ENCODE measurements around the gene SOX5.

The SOX5 gene

GRCh38 chr12:23585156-23585781, 364.2 kb downstream of the SOX5 start:
- H3K4me3 ChIP-seq (ENCODE audit: severe bottlenecking) = no peak overlapping the region
- H3K4me1 ChIP-seq (ENCODE audit: insufficient read depth, poor library complexity, severe bottlenecking) = no peaks in the 10 kb centered on the region
- no peak overlapping the region for H3K27ac ChIP-seq (ENCODE audit: poor library complexity, severe bottlenecking)
- H3K9me3 ChIP-seq (ENCODE audit: severe bottlenecking) = no peaks in the 10 kb centered on the region
- no peaks in the 10 kb centered on the region for H3K27me3 ChIP-seq (ENCODE audit: insufficient read depth, poor library complexity, severe bottlenecking)
- H3K36me3 ChIP-seq (ENCODE audit: low read depth) = no peaks in the 10 kb centered on the region
- ATAC-seq (ENCODE audit: low read depth) (no peak), DNase-seq (ENCODE audit: low spot score) (no peak)
- no peak for TF ChIP-seq CTCF (IDR thresholded peaks at IDR 0.05; ENCODE audit: poor library complexity, severe bottlenecking)

GRCh38 chr12:23581913-23582312, 367.6 kb downstream of the SOX5 start:
- ATAC-seq (ENCODE audit: low read depth) (no peak), DNase-seq (ENCODE audit: low spot score) (no peak)
- H3K4me3 ChIP-seq (ENCODE audit: severe bottlenecking) = no peak overlapping the region
- no peaks in the 10 kb centered on the region for H3K4me1 ChIP-seq (ENCODE audit: insufficient read depth, poor library complexity, severe bottlenecking)
- H3K9me3 ChIP-seq (ENCODE audit: severe bottlenecking) = no peaks in the 10 kb centered on the region
- no peaks in the 10 kb centered on the region for H3K36me3 ChIP-seq (ENCODE audit: low read depth)
- H3K27ac ChIP-seq (ENCODE audit: poor library complexity, severe bottlenecking) = no peak overlapping the region
- H3K27me3 ChIP-seq (ENCODE audit: insufficient read depth, poor library complexity, severe bottlenecking) = no peaks in the 10 kb centered on the region
- TF ChIP-seq CTCF (IDR thresholded peaks at IDR 0.05; ENCODE audit: poor library complexity, severe bottlenecking) = no peak

DNA sequence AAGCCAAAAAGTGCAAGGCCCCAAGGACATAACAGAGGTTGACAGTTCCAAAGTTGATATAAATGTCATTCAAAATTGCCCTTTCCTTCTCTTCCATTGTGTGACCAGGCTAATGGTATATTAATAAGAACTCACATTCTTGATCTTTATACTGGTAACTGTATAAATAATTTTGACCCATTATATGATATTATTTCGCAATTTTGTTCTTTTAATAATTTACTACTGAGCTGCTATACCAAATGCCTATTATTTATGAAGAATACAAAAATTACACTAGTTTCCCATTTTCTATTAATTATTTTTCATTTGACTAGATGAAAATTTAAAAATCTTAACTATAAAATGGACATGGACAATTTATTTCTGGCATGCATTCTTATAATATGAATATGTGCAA, 370.2 kb downstream of the SOX5 start:
- ATAC-seq (ENCODE audit: low read depth) (no peak), DNase-seq (ENCODE audit: low spot score) (no peak)
- Histone ChIP-seq H3K9me3 (ENCODE audit: severe bottlenecking) (no peaks in the 10 kb centered on the region), H3K4me3 (ENCODE audit: severe bottlenecking) (no peak overlapping the region), H3K4me1 (ENCODE audit: insufficient read depth, poor library complexity, severe bottlenecking) (no peaks in the 10 kb centered on the region), H3K27me3 (ENCODE audit: insufficient read depth, poor library complexity, severe bottlenecking) (no peaks in the 10 kb centered on the region), H3K27ac (ENCODE audit: poor library complexity, severe bottlenecking) (no peak overlapping the region), H3K36me3 (ENCODE audit: low read depth) (no peaks in the 10 kb centered on the region)
- no peak for TF ChIP-seq CTCF (IDR thresholded peaks at IDR 0.05; ENCODE audit: poor library complexity, severe bottlenecking)

GRCh38 chr12:23576372-23576771, 373.1 kb downstream of the SOX5 start:
- TF ChIP-seq CTCF (IDR thresholded peaks at IDR 0.05; ENCODE audit: poor library complexity, severe bottlenecking) = no peak
- no peaks in the 10 kb centered on the region for H3K36me3 ChIP-seq (ENCODE audit: low read depth)
- no peaks in the 10 kb centered on the region for H3K4me1 ChIP-seq (ENCODE audit: insufficient read depth, poor library complexity, severe bottlenecking)
- no peak for ATAC-seq (ENCODE audit: low read depth)
- no peak for DNase-seq (ENCODE audit: low spot score)
- H3K4me3 ChIP-seq (ENCODE audit: severe bottlenecking) = no peak overlapping the region
- H3K27me3 ChIP-seq (ENCODE audit: insufficient read depth, poor library complexity, severe bottlenecking) = no peaks in the 10 kb centered on the region
- no peaks in the 10 kb centered on the region for H3K9me3 ChIP-seq (ENCODE audit: severe bottlenecking)
- H3K27ac ChIP-seq (ENCODE audit: poor library complexity, severe bottlenecking) = no peak overlapping the region

- DNase-seq (ENCODE audit: low spot score) (no peak), ATAC-seq (ENCODE audit: low read depth) (no peak)
- no peak overlapping the region for H3K27ac ChIP-seq (ENCODE audit: poor library complexity, severe bottlenecking)
- no peaks in the 10 kb centered on the region for H3K36me3 ChIP-seq (ENCODE audit: low read depth)
- no peaks in the 10 kb centered on the region for H3K27me3 ChIP-seq (ENCODE audit: insufficient read depth, poor library complexity, severe bottlenecking)
- no peak for TF ChIP-seq CTCF (IDR thresholded peaks at IDR 0.05; ENCODE audit: poor library complexity, severe bottlenecking)
- no peaks in the 10 kb centered on the region for H3K9me3 ChIP-seq (ENCODE audit: severe bottlenecking)
- no peaks in the 10 kb centered on the region for H3K4me1 ChIP-seq (ENCODE audit: insufficient read depth, poor library complexity, severe bottlenecking)
- H3K4me3 ChIP-seq (ENCODE audit: severe bottlenecking) = no peak overlapping the region
Observed at GRCh38 chr12:23569356-23569755, 380.1 kb downstream of the SOX5 start.
